ENCODE data around the gene C1orf74.

DNA sequence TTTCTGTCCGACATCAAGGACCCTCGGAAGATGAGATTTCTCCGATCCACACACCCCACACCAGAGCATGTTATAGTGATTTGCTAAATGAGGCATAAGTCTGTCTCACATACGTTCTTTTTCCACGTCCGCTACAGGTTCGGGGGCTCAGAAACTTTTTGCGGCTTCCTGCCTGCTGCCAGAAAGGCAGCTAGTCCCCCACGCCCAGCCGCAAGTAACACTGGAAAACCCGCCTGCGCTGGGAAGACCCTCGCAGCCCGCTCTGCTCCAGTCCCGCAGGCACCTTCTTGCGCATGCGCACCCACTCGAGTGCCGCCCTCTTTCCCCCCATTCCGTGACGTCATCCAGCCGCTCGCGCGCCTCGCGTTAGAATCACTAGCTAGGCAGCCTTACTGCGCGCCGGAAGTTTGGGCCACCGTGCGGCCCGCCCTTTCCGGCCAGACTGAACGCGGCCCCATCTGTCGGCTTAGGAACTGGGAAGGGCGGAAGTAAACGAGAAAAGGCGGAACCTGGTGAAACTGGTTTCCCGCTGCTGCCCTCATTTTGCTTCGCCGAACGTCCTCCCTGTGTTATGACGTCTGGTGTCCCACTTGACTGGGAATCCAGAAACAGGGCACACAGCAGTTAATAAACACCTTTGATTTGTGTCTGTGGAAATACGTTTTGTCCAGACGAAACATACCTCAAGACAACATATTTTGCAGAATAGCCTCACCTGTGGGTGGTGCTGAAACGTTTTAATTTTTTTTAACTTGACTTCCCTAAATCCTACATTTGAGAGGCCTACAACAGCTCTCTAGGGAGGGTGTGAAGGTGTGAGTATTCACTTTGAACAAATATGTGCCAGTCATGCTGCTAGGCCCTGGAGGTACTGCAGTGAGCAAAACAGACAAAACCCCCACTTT lies at the start of gene C1orf74:
- peak in 3 of 4 donors; percentile 45 to 80 (median 57) for TF ChIP-seq POLR2A (IDR thresholded peaks at IDR 0.05)
- TF ChIP-seq, protein P1, sequence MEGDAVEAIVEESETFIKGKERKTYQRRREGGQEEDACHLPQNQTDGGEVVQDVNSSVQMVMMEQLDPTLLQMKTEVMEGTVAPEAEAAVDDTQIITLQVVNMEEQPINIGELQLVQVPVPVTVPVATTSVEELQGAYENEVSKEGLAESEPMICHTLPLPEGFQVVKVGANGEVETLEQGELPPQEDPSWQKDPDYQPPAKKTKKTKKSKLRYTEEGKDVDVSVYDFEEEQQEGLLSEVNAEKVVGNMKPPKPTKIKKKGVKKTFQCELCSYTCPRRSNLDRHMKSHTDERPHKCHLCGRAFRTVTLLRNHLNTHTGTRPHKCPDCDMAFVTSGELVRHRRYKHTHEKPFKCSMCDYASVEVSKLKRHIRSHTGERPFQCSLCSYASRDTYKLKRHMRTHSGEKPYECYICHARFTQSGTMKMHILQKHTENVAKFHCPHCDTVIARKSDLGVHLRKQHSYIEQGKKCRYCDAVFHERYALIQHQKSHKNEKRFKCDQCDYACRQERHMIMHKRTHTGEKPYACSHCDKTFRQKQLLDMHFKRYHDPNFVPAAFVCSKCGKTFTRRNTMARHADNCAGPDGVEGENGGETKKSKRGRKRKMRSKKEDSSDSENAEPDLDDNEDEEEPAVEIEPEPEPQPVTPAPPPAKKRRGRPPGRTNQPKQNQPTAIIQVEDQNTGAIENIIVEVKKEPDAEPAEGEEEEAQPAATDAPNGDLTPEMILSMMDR (IDR thresholded peaks at IDR 0.05), result peak in 3 of 6 experiments; percentile 3 to 47 (median 30)
- TF ChIP-seq EP300 (IDR thresholded peaks at IDR 0.05), result peak in 1 of 4 donors; percentile 50
